Progenitor cell of endocrine pancreas (in vitro differentiated cells): Measurements from ENCODE around the gene DENND1A. TPM values are rescaled to one million over a fixed set of nuclear protein-coding genes. Genes with fewer than 3 reads are reported as not detected.

ENCODE experiments used
- DNase-seq: peaks from one replicate; pipeline ENCODE4 v3.0.0; 2021; ENCODE audit warnings: low spot score; ENCODE audit not compliant: unreplicated experiment
- H3K27ac Mint-ChIP-seq: 2 replicates; pipeline ENCODE4 v1.8.0; 2021; ENCODE audit warnings: mild to moderate bottlenecking, moderate library complexity, mixed read lengths
- H3K27me3 Mint-ChIP-seq: 2 replicates; pipeline ENCODE4 v1.8.0; 2021; ENCODE audit warnings: mixed read lengths
- H3K36me3 Mint-ChIP-seq: 2 replicates; pipeline ENCODE4 v1.8.0; 2022; ENCODE audit warnings: mixed read lengths; ENCODE audit not compliant: insufficient read depth
- H3K4me1 Mint-ChIP-seq: 2 replicates; pipeline ENCODE4 v1.8.0; 2021; ENCODE audit warnings: low read depth, mixed read lengths
- H3K4me3 Mint-ChIP-seq: 2 replicates; pipeline ENCODE4 v1.8.0; 2021; ENCODE audit warnings: low read depth, mild to moderate bottlenecking, moderate library complexity, mixed read lengths
- H3K9me3 Mint-ChIP-seq: 2 replicates; pipeline ENCODE4 v1.8.0; 2021; ENCODE audit warnings: low read depth, mixed read lengths
- CTCF ChIP-seq: fragments of 200-600 bp; sonication (generic); IDR thresholded peaks from one replicate; pipeline ENCODE4 v1.5.0; 2021; ENCODE audit warnings: antibody characterized with exemption, mild to moderate bottlenecking; ENCODE audit not compliant: unreplicated experiment
- total RNA-seq: library from RNA; stranded (reverse); gene quantifications from 2 replicates; pipeline ENCODE4 v1.2.1, GENCODE V29; 2021

The DENND1A gene
- total RNA-seq, 1 donor from 2014 or later: 20.1 TPM

- TF ChIP-seq CTCF: no peak
- H3K27ac Mint-ChIP-seq: no peak overlapping the region
- no peak for DNase-seq
- H3K4me1 Mint-ChIP-seq: peaks cover 44% of the 10 kb centered on the region
- H3K9me3 Mint-ChIP-seq: peaks cover 5% of the 10 kb centered on the region
- H3K27me3 Mint-ChIP-seq: peaks cover 16% of the 10 kb centered on the region
- no peak overlapping the region for H3K4me3 Mint-ChIP-seq
- H3K36me3 Mint-ChIP-seq: peaks cover 5% of the 10 kb centered on the region
Measured at GRCh38 chr9:123861756-123862120, 68.2 kb downstream of the DENND1A start.

GRCh38 chr9:123861086-123861755, 68.7 kb downstream of the DENND1A start:
- DNase-seq: no peak

GRCh38 chr9:123860603-123861002, 69.3 kb downstream of the DENND1A start:
- peaks cover 16% of the 10 kb centered on the region for H3K27me3 Mint-ChIP-seq
- H3K27ac Mint-ChIP-seq: no peak overlapping the region
- no peak for TF ChIP-seq CTCF
- H3K9me3 Mint-ChIP-seq: peaks cover 5% of the 10 kb centered on the region
- H3K36me3 Mint-ChIP-seq: peaks cover 8% of the 10 kb centered on the region
- peaks cover 40% of the 10 kb centered on the region for H3K4me1 Mint-ChIP-seq
- H3K4me3 Mint-ChIP-seq: no peak overlapping the region
- no peak for DNase-seq

More at GRCh38 chr9:123861086-123861755, 68.7 kb downstream of the DENND1A start:
- Mint-ChIP-seq H3K9me3 (peaks cover 5% of the 10 kb centered on the region), H3K36me3 (peaks cover 8% of the 10 kb centered on the region), H3K27me3 (peaks cover 16% of the 10 kb centered on the region), H3K4me1 (peaks cover 44% of the 10 kb centered on the region), H3K4me3 (no peak overlapping the region), H3K27ac (peak overlapping the region; percentile 87)
- TF ChIP-seq CTCF: no peak

GRCh38 chr9:123852403-123852802, 77.5 kb downstream of the DENND1A start:
- Mint-ChIP-seq H3K36me3 (peaks cover 13% of the 10 kb centered on the region), H3K4me1 (no peaks in the 10 kb centered on the region), H3K27me3 (no peaks in the 10 kb centered on the region), H3K4me3 (no peak overlapping the region), H3K27ac (no peak overlapping the region), H3K9me3 (peaks cover 10% of the 10 kb centered on the region)
- DNase-seq: no peak
- no peak for TF ChIP-seq CTCF

GRCh38 chr9:123851851-123852250, 78.1 kb downstream of the DENND1A start:
- Mint-ChIP-seq H3K27me3 (no peaks in the 10 kb centered on the region), H3K36me3 (peaks cover 13% of the 10 kb centered on the region), H3K4me3 (no peak overlapping the region), H3K27ac (no peak overlapping the region), H3K9me3 (peaks cover 11% of the 10 kb centered on the region), H3K4me1 (no peaks in the 10 kb centered on the region)
- DNase-seq: no peak
- TF ChIP-seq CTCF: no peak
